HG02588 (cell line): ENCODE data around the gene OR2V2.

ENCODE experiments used
- ATAC-seq: cut with Tn5 transposase; IDR thresholded peaks from one replicate; pipeline ENCODE4 v1.9.1; 2021; ENCODE audit warnings: mild to moderate bottlenecking, moderate library complexity; ENCODE audit not compliant: unreplicated experiment

The OR2V2 gene

GRCh38 chr5:181189962-181190710, 42.8 kb downstream of the OR2V2 start:
- no peak for ATAC-seq

- ATAC-seq: peak; percentile 5
These were observed 43.5 kb downstream of the OR2V2 start for GRCh38 chr5:181190711-181191525.

- peak; percentile 64 for ATAC-seq
These were observed 44.3 kb downstream of the OR2V2 start for GRCh38 chr5:181191526-181192336.

GRCh38 chr5:181192337-181193046, 45.1 kb downstream of the OR2V2 start:
- no peak for ATAC-seq

- no peak for ATAC-seq
These were observed 46.3 kb downstream of the OR2V2 start for GRCh38 chr5:181193656-181194055.

GRCh38 chr5:181194489-181195248, 47.3 kb downstream of the OR2V2 start:
- no peak for ATAC-seq

- ATAC-seq: no peak
These were observed 47.9 kb downstream of the OR2V2 start for GRCh38 chr5:181195249-181195761.

GRCh38 chr5:181197326-181197951, 50.1 kb downstream of the OR2V2 start:
- ATAC-seq: no peak

- ATAC-seq: no peak
These were observed 50.8 kb downstream of the OR2V2 start for GRCh38 chr5:181198106-181198685.

GRCh38 chr5:181198905-181199519, 51.6 kb downstream of the OR2V2 start:
- peak; percentile 71 for ATAC-seq

- ATAC-seq: no peak
These were observed 52.7 kb downstream of the OR2V2 start for GRCh38 chr5:181199881-181200638.

GRCh38 chr5:181200816-181201215, 53.4 kb downstream of the OR2V2 start:
- ATAC-seq: no peak

GRCh38 chr5:181203093-181203711, 55.8 kb downstream of the OR2V2 start:
- ATAC-seq: no peak

- no peak for ATAC-seq
These were observed 56.4 kb downstream of the OR2V2 start for GRCh38 chr5:181203777-181204112.

- no peak for ATAC-seq
These were observed 56.9 kb downstream of the OR2V2 start for GRCh38 chr5:181204113-181204825.

GRCh38 chr5:181204826-181205760, 57.7 kb downstream of the OR2V2 start, which contains the start of gene TRIM7:
Gene TRIM7, minus strand, starts transcription at chr5:181205196. Its CDS starts 86 bp downstream, at chr5:181205110.
- no peak for ATAC-seq
